HepG2 (cell line): ENCODE data around the gene SIRT7. TPM values are rescaled to one million over a fixed set of nuclear protein-coding genes. Genes with fewer than 3 reads are reported as not detected.

ENCODE experiments used
- BRCA1 ChIP-seq: sonication (generic); formaldehyde crosslinking; IDR thresholded peaks from 2 replicates; pipeline ENCODE4 v1.4.0; 2020; ENCODE audit warnings: missing genetic modification reagents
- CAMTA2 ChIP-seq: sonication (generic); formaldehyde crosslinking; IDR thresholded peaks from 2 replicates; pipeline ENCODE4 v1.4.0; 2020; ENCODE audit warnings: mild to moderate bottlenecking, missing genetic modification reagents, borderline replicate concordance
- EED ChIP-seq: sonication (generic); formaldehyde crosslinking; IDR thresholded peaks from 2 replicates; pipeline ENCODE4 v1.5.0; 2020; ENCODE audit warnings: mild to moderate bottlenecking, missing genetic modification reagents
- FOXC1 ChIP-seq: sonication (generic); formaldehyde crosslinking; IDR thresholded peaks from 2 replicates; pipeline ENCODE4 v1.8.0; 2022; ENCODE audit warnings: mild to moderate bottlenecking, missing genetic modification reagents, borderline replicate concordance
- GABPB1 ChIP-seq: IDR thresholded peaks from 2 replicates; pipeline ENCODE4 v1.6.1; 2016; ENCODE audit warnings: mild to moderate bottlenecking, missing genetic modification reagents, moderate library complexity, missing compliant biosample characterization
- IKZF4 ChIP-seq: sonication (generic); formaldehyde crosslinking; IDR thresholded peaks from 2 replicates; pipeline ENCODE4 v1.5.1; 2020; ENCODE audit warnings: borderline replicate concordance, mild to moderate bottlenecking, low read depth, missing genetic modification reagents; ENCODE audit errors: not compliant biosample characterization
- IRX3 ChIP-seq: sonication (generic); formaldehyde crosslinking; IDR thresholded peaks from 2 replicates; pipeline ENCODE4 v1.8.1; 2023; ENCODE audit warnings: mild to moderate bottlenecking, low read depth, missing genetic modification reagents, borderline replicate concordance
- JUNB ChIP-seq: sonication (generic); formaldehyde crosslinking; IDR thresholded peaks from 2 replicates; pipeline ENCODE4 v1.8.0; 2022; ENCODE audit warnings: missing genetic modification reagents, mild to moderate bottlenecking, borderline replicate concordance
- PHF20 ChIP-seq: sonication (generic); formaldehyde crosslinking; IDR thresholded peaks from 2 replicates; pipeline ENCODE4 v1.5.0; 2020; ENCODE audit warnings: mild to moderate bottlenecking, missing genetic modification reagents
- SMAD1 ChIP-seq: sonication (generic); formaldehyde crosslinking; IDR thresholded peaks from 2 replicates; pipeline ENCODE4 v1.4.0; 2020; ENCODE audit warnings: missing genetic modification reagents, low read depth, mild to moderate bottlenecking, borderline replicate concordance
- TBP ChIP-seq: sonication (generic); formaldehyde crosslinking; IDR thresholded peaks from 2 replicates; pipeline ENCODE4 v1.5.0; 2020; ENCODE audit warnings: missing genetic modification reagents
- TEAD2 ChIP-seq: sonication (generic); formaldehyde crosslinking; IDR thresholded peaks from 2 replicates; pipeline ENCODE4 v1.9.0; 2021; ENCODE audit warnings: missing genetic modification reagents
- ZNF564 ChIP-seq: sonication (generic); formaldehyde crosslinking; IDR thresholded peaks from 2 replicates; pipeline ENCODE4 v1.8.1; 2023; ENCODE audit warnings: mild to moderate bottlenecking, missing genetic modification reagents
- ZNF629 ChIP-seq: sonication (generic); formaldehyde crosslinking; conservative IDR thresholded peaks from 2 replicates; pipeline ENCODE4 v1.5.0; 2020; ENCODE audit warnings: missing genetic modification reagents
- ZNF780A ChIP-seq: sonication (generic); formaldehyde crosslinking; IDR thresholded peaks from 2 replicates; pipeline ENCODE4 v1.8.0; 2022; ENCODE audit warnings: mild to moderate bottlenecking, missing genetic modification reagents, moderate library complexity
- ZNF841 ChIP-seq: sonication (generic); formaldehyde crosslinking; IDR thresholded peaks from 2 replicates; pipeline ENCODE4 v1.8.1; 2023; ENCODE audit warnings: missing genetic modification reagents, borderline replicate concordance
- ZSCAN29 ChIP-seq: sonication (generic); formaldehyde crosslinking; conservative IDR thresholded peaks from 2 replicates; pipeline ENCODE4 v1.4.0; 2020; ENCODE audit warnings: mild to moderate bottlenecking, missing genetic modification reagents
- polyA plus RNA-seq, 8 experiments: library from polyadenylated mRNA; depleted of rRNA in 3 of 8; stranded (reverse) in 7 of 8; unstranded in 1 of 8; fragments of >200 nt; fragmentation: Illumina TruSeq in 4 of 8; extraction: Trizol in 4 of 8; gene quantifications; 2 replicates each; pipeline versions ENCODE4 v1.2.1 to v1.2.3, GENCODE V29; 2011 to 2016; ENCODE audit warnings: low read depth in 4 of 8, missing spikeins in 1 of 8, mixed read lengths in 1 of 8; ENCODE audit not compliant: insufficient read depth in 1 of 8
- total RNA-seq, 5 experiments: library from RNA; depleted of rRNA; stranded (reverse); fragments of >200 nt; fragmentation: Illumina TruSeq; extraction: Trizol; gene quantifications; 2 replicates each; pipeline ENCODE4 v1.2.3, GENCODE V29; 2016; ENCODE audit warnings: low read depth in 1 of 5
- TF ChIP-seq, protein P1 (sequence below): sonication (generic); formaldehyde crosslinking; IDR thresholded peaks from 2 replicates; pipeline ENCODE4 v1.5.0; 2020; ENCODE audit warnings: mild to moderate bottlenecking, missing genetic modification reagents, borderline replicate concordance
- TF ChIP-seq, protein P2 (sequence below): sonication (generic); formaldehyde crosslinking; IDR thresholded peaks from 2 replicates; pipeline ENCODE4 v1.8.1; 2023; ENCODE audit warnings: mild to moderate bottlenecking, missing genetic modification reagents, borderline replicate concordance
- TF ChIP-seq, protein P3 (sequence below): sonication (generic); formaldehyde crosslinking; IDR thresholded peaks from 2 replicates; pipeline ENCODE4 v1.4.0; 2020; ENCODE audit warnings: missing genetic modification reagents, borderline replicate concordance

The SIRT7 gene
- total and polyA plus RNA-seq, 2 of the 13 experiments (the other 11 are each of a cell fraction or from before 2014, with no cell fraction given), result 8.3 to 24.8 TPM

DNA sequence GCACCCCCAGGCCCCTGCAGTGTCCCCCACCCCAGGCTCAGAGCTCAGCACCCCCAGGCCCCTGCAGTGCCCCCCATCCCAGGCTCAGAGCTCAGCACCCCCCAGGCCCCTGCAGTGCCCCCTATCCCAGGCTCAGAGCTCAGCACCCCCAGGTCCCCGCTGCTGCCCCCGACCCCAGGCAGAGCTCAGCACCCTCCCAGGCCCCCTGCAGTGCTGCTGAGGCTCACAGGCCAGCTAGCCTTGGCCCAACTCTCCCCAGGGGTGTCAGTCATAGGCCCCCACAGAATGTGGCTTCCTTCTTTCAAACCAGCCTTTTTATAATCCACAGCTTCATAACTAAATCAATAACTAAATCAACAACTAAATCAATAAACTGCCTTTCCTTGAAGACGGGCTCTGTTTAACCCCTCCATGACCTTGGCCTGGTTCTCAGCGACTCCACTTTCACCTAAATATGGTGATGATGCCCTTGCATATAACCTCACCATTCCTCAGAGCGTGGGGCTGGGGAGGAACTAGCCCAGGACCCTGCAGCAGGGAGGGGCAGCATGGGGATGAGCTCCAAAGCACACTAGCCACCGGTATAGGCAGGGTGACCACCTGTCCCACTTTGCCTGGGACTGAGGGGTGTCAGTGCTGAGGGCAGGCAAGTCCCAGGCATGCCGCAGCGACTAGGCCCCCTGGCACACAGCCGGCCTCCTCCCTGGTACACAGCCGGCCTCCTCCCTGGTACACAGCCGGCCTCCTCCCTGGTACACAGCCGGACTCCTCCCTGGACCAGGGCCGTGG lies 38.0 kb upstream of the SIRT7 start (continued):
- TF ChIP-seq ZNF780A (CRISPR knock-in tag) (no peak), ZNF629 (CRISPR knock-in tag) (no peak), IRX3 (no peak), ZNF564 (CRISPR knock-in tag) (no peak), EED (CRISPR knock-in tag) (no peak), SMAD1 (CRISPR knock-in tag) (no peak), TEAD2 (CRISPR knock-in tag) (no peak), ZNF841 (CRISPR knock-in tag) (no peak), ZSCAN29 (CRISPR knock-in tag) (no peak), BRCA1 (CRISPR knock-in tag) (no peak), GABPB1 (CRISPR knock-in tag) (0 out of 2 replicates have a peak, but pooled peaks have one; percentile 16), CAMTA2 (CRISPR knock-in tag) (no peak), PHF20 (CRISPR knock-in tag) (no peak), FOXC1 (no peak), TBP (CRISPR knock-in tag) (no peak), IKZF4 (CRISPR knock-in tag) (no peak), JUNB (CRISPR knock-in tag) (no peak)
- TF ChIP-seq, protein P1, sequence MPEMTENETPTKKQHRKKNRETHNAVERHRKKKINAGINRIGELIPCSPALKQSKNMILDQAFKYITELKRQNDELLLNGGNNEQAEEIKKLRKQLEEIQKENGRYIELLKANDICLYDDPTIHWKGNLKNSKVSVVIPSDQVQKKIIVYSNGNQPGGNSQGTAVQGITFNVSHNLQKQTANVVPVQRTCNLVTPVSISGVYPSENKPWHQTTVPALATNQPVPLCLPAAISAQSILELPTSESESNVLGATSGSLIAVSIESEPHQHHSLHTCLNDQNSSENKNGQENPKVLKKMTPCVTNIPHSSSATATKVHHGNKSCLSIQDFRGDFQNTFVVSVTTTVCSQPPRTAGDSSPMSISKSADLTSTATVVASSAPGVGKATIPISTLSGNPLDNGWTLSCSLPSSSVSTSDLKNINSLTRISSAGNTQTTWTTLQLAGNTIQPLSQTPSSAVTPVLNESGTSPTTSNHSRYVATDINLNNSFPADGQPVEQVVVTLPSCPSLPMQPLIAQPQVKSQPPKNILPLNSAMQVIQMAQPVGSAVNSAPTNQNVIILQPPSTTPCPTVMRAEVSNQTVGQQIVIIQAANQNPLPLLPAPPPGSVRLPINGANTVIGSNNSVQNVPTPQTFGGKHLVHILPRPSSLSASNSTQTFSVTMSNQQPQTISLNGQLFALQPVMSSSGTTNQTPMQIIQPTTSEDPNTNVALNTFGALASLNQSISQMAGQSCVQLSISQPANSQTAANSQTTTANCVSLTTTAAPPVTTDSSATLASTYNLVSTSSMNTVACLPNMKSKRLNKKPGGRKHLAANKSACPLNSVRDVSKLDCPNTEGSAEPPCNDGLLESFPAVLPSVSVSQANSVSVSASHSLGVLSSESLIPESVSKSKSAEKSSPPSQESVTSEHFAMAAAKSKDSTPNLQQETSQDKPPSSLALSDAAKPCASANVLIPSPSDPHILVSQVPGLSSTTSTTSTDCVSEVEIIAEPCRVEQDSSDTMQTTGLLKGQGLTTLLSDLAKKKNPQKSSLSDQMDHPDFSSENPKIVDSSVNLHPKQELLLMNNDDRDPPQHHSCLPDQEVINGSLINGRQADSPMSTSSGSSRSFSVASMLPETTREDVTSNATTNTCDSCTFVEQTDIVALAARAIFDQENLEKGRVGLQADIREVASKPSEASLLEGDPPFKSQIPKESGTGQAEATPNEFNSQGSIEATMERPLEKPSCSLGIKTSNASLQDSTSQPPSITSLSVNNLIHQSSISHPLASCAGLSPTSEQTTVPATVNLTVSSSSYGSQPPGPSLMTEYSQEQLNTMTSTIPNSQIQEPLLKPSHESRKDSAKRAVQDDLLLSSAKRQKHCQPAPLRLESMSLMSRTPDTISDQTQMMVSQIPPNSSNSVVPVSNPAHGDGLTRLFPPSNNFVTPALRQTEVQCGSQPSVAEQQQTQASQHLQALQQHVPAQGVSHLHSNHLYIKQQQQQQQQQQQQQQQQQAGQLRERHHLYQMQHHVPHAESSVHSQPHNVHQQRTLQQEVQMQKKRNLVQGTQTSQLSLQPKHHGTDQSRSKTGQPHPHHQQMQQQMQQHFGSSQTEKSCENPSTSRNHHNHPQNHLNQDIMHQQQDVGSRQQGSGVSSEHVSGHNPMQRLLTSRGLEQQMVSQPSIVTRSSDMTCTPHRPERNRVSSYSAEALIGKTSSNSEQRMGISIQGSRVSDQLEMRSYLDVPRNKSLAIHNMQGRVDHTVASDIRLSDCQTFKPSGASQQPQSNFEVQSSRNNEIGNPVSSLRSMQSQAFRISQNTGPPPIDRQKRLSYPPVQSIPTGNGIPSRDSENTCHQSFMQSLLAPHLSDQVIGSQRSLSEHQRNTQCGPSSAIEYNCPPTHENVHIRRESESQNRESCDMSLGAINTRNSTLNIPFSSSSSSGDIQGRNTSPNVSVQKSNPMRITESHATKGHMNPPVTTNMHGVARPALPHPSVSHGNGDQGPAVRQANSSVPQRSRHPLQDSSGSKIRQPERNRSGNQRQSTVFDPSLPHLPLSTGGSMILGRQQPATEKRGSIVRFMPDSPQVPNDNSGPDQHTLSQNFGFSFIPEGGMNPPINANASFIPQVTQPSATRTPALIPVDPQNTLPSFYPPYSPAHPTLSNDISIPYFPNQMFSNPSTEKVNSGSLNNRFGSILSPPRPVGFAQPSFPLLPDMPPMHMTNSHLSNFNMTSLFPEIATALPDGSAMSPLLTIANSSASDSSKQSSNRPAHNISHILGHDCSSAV, result no peak
- TF ChIP-seq, protein P2, sequence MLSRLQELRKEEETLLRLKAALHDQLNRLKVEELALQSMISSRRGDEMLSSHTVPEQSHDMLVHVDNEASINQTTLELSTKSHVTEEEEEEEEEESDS (CRISPR knock-in tag), result no peak
- TF ChIP-seq, protein P3, sequence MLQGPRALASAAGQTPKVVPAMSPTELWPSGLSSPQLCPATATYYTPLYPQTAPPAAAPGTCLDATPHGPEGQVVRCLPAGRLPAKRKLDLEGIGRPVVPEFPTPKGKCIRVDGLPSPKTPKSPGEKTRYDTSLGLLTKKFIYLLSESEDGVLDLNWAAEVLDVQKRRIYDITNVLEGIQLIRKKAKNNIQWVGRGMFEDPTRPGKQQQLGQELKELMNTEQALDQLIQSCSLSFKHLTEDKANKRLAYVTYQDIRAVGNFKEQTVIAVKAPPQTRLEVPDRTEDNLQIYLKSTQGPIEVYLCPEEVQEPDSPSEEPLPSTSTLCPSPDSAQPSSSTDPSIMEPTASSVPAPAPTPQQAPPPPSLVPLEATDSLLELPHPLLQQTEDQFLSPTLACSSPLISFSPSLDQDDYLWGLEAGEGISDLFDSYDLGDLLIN, result no peak
